ENCODE measurements around the gene CDK18. TPM values are rescaled to one million over a fixed set of nuclear protein-coding genes. Genes with fewer than 3 reads are reported as not detected.

Gene CDK18
- 100 to 1,000 TPM in 1 of 5 donors, 10 to 100 TPM in 3, 1 to 10 TPM in 1; 3.7 to 174 (median 57.2) TPM for total RNA-seq
- polyA plus RNA-seq: 10 to 100 TPM; 17.2 to 34.8 (median 22.0) TPM
- long read RNA-seq, donor 1: 0 reads
- long read RNA-seq, donor 2: 0 reads
- long read RNA-seq, donor 3, partial matches to known transcripts: 0 of 2 reads
- long read RNA-seq, donor 3, other reads (novel, unspliced or antisense): 0 of 2 reads
- long read RNA-seq, donor 4: 0 reads
- long read RNA-seq, donor 5, partial matches to known transcripts: 0 of 3 reads
- long read RNA-seq, donor 5, other reads (novel, unspliced or antisense): 0 of 3 reads
- long read RNA-seq, donor 6: 0 reads
- long read RNA-seq, donor 7: 0 reads
- long read RNA-seq, donor 8, partial matches to known transcripts: 0 of 4 reads
- long read RNA-seq, donor 8, other reads (novel, unspliced or antisense): 0 of 4 reads
- long read RNA-seq, donor 9, partial matches to known transcripts: 0 of 2 reads
- long read RNA-seq, donor 9, other reads (novel, unspliced or antisense): 0 of 2 reads
- long read RNA-seq, donor 10: 0 reads

DNA sequence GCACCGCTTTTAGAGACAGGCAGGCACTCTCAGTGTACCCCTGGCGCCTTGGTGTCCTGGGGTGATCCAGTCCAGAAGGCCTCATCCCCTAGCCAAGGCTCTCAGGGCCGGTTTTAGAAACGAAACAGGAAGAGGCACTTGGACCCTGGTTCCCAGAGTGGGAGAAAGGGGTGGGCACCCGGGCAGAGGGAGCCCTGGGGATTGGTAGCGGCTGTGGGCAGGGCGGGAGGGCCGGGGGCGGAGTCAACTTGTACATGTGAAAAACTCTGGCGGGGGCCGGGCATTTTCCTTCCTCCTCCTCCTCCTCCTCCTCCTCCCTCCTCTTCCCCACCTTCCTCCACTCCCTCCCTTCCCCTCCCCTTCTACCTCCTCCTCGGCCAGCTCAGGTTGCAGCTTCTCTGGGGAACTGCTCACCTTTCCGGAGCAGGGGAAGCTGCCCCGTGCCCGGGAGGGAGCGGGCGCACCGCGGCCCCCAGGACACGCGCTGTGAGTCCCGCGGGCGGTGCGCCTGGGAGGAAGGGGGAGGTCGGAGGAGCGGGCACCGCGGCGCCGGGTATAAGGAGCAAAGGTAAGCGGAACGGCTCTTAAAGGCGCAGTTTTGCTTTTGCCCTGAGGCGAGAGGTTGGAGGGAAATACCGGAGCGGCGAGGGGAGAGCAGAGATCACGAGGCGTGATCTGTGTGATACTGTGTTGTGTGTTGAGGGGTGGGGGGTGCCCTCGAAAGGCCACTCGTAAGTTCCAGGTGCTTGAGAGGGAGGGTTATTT lies at the start of gene CDK18:
CDK18 (plus strand) TSS at position 359 of the 765 bp plus-strand sequence. CDS start 18,499 bp downstream, outside the sequence.
- Histone ChIP-seq H3K4me3 (peak within 1 kb of the TSS; percentile 62 to 71 (median 68)), H3K27ac (peak within 1 kb of the TSS; percentile 76 to 85 (median 82)), H3K4me1 (peaks cover 14 to 57% (median 41%) of the 10 kb centered on the region in 4 donors), H3K27me3 (peaks cover 0 to 5% (median 0%) of the 10 kb centered on the region in 3 donors), H3K9me3 (no peaks in the 10 kb centered on the region), H3K36me3 (no peaks in the 10 kb centered on the region)
- TF ChIP-seq POLR2AphosphoS5 (IDR thresholded peaks at IDR 0.05): peak in 1 of 3 donors; percentile 5
- TF ChIP-seq, protein P1, sequence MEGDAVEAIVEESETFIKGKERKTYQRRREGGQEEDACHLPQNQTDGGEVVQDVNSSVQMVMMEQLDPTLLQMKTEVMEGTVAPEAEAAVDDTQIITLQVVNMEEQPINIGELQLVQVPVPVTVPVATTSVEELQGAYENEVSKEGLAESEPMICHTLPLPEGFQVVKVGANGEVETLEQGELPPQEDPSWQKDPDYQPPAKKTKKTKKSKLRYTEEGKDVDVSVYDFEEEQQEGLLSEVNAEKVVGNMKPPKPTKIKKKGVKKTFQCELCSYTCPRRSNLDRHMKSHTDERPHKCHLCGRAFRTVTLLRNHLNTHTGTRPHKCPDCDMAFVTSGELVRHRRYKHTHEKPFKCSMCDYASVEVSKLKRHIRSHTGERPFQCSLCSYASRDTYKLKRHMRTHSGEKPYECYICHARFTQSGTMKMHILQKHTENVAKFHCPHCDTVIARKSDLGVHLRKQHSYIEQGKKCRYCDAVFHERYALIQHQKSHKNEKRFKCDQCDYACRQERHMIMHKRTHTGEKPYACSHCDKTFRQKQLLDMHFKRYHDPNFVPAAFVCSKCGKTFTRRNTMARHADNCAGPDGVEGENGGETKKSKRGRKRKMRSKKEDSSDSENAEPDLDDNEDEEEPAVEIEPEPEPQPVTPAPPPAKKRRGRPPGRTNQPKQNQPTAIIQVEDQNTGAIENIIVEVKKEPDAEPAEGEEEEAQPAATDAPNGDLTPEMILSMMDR (IDR thresholded peaks at IDR 0.05): no peak
- intact Hi-C loops (cut with DNase I; ENCODE audit: low total_unique reads): no loop called here
- WGBS, 5 donors: 1 to 4% (median 2%) methylated on average over 31 to 41 of the region's 42 CpGs
- DNase-seq: peak; percentile 92 to 93

DNA sequence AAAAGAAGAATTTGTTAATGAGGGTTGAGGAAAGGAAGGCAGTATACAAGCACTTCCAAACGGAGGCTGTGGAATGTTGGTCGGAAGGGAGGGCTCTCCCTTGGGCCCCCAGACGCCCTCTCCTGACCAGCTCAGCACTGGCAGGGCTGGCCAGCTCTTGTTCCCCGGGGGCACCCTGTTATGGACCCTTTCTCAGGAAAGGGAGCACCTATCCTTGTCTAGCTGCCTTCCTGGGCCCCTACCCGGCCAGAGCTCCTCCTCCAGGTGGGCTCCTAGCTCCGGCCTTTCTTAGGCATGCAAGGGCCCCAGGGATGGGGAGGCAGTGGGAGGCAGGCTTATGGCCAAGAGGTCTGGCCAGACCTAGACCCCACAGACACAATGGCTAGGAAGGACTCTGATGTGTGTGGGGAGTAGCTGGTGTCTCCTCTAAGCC lies 49.5 kb upstream of the CDK18 start:
- H3K4me3 ChIP-seq: no peak overlapping the region
- DNase-seq: no peak
- 30 to 44% (median 36%) methylated on average over 5 to 6 of the region's 6 CpGs for WGBS, 5 donors
- H3K36me3 ChIP-seq: no peaks in the 10 kb centered on the region
- intact Hi-C loops (cut with DNase I; ENCODE audit: low total_unique reads): no loop called here
- peaks cover 17 to 33% (median 24%) of the 10 kb centered on the region in 4 donors for H3K4me1 ChIP-seq
- TF ChIP-seq EP300 (IDR thresholded peaks at IDR 0.05) (no peak), POLR2A (IDR thresholded peaks at IDR 0.05) (no peak), POLR2AphosphoS5 (IDR thresholded peaks at IDR 0.05) (no peak)
- TF ChIP-seq, protein P1 (IDR thresholded peaks at IDR 0.05): no peak
- H3K27me3 ChIP-seq: peaks cover 21 to 97% (median 94%) of the 10 kb centered on the region in 3 donors
- H3K9me3 ChIP-seq: no peaks in the 10 kb centered on the region
- H3K27ac ChIP-seq: no peak overlapping the region

DNA sequence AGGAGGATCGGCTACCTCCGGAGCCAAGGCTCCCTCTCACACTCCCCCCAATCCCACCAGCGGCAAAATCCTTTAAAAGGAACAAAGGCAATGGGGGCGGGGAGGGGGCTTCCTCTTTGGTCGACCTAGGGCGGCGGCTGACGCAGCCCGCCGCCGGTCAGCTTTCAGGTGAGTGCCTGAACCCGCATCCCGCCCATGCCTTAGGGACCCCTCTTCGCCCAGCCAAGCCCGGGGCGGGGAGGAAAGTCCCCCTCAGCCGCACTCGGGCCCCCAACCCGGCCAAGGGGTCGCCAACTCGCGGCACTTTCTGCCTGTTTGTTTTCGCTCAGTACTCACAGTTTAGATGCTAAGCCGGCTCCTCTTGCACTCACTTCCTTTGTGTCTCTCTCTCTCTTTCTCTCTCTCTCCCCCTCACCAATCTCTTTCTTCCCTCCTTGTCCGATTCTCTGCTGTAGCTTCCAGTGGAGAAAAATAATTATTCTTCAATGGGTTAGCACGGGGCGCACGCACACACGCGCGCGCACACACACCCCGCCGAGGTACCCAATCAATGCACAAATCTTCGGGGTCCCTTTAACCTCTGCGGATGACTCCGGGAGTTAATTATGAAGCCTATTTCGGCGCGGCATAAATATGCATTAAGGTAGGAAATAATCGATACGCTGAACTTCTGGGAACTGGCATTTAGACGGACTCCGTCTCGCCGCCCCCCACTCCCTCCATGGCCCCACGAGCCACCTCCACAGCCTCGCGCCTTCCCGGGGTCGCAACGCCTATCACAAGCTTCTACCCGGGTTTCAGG lies 48.7 kb upstream of the CDK18 start, which contains the start of gene BLACAT1:
BLACAT1 (minus strand) TSS at position 465 of the 802 bp plus-strand sequence.
- peak within 1 kb of the TSS; percentile 25 to 47 (median 30) for H3K4me3 ChIP-seq
- H3K36me3 ChIP-seq: no peaks in the 10 kb centered on the region
- intact Hi-C loops (cut with DNase I; ENCODE audit: low total_unique reads): no loop called here
- DNase-seq: no peak
- 4 to 5% (median 5%) methylated on average over 41 to 53 of the region's 53 CpGs for WGBS, 5 donors
- peaks cover 17 to 28% (median 22%) of the 10 kb centered on the region in 4 donors for H3K4me1 ChIP-seq
- H3K27me3 ChIP-seq: peaks cover 21 to 95% (median 91%) of the 10 kb centered on the region in 3 donors
- no peaks in the 10 kb centered on the region for H3K9me3 ChIP-seq
- TF ChIP-seq, protein P1 (IDR thresholded peaks at IDR 0.05): no peak
- no peak for TF ChIP-seq EP300 (IDR thresholded peaks at IDR 0.05)
- no peak for TF ChIP-seq POLR2A (IDR thresholded peaks at IDR 0.05)
- TF ChIP-seq POLR2AphosphoS5 (IDR thresholded peaks at IDR 0.05): no peak
- no peak within 1 kb of the TSS for H3K27ac ChIP-seq

All from stomach (tissue), 19 donors.